ENCODE measurements around the gene SPEN. TPM values are rescaled to one million over a fixed set of nuclear protein-coding genes. Genes with fewer than 3 reads are reported as not detected.
"Not testable (repeated sequence)": the region's sequence is repeated elsewhere in the genome, so short reads cannot be mapped to it uniquely, and the experiment has no call there.

The SPEN gene, protein sequence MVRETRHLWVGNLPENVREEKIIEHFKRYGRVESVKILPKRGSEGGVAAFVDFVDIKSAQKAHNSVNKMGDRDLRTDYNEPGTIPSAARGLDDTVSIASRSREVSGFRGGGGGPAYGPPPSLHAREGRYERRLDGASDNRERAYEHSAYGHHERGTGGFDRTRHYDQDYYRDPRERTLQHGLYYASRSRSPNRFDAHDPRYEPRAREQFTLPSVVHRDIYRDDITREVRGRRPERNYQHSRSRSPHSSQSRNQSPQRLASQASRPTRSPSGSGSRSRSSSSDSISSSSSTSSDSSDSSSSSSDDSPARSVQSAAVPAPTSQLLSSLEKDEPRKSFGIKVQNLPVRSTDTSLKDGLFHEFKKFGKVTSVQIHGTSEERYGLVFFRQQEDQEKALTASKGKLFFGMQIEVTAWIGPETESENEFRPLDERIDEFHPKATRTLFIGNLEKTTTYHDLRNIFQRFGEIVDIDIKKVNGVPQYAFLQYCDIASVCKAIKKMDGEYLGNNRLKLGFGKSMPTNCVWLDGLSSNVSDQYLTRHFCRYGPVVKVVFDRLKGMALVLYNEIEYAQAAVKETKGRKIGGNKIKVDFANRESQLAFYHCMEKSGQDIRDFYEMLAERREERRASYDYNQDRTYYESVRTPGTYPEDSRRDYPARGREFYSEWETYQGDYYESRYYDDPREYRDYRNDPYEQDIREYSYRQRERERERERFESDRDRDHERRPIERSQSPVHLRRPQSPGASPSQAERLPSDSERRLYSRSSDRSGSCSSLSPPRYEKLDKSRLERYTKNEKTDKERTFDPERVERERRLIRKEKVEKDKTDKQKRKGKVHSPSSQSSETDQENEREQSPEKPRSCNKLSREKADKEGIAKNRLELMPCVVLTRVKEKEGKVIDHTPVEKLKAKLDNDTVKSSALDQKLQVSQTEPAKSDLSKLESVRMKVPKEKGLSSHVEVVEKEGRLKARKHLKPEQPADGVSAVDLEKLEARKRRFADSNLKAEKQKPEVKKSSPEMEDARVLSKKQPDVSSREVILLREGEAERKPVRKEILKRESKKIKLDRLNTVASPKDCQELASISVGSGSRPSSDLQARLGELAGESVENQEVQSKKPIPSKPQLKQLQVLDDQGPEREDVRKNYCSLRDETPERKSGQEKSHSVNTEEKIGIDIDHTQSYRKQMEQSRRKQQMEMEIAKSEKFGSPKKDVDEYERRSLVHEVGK (N-terminal part only)
- total RNA-seq (2014; rRNA removed; shearing (Covaris generic)), result 17.1 and 20.1 TPM in 2 replicates

GRCh38 chr1:15847100-15847892 lies at the start of gene SPEN:
TSS of gene SPEN (plus strand) at chr1:15847707. CDS start at chr1:15848068, 361 bp downstream.
- DNase-seq (ENCODE audit: low spot score), result peak; percentile 97

DNA sequence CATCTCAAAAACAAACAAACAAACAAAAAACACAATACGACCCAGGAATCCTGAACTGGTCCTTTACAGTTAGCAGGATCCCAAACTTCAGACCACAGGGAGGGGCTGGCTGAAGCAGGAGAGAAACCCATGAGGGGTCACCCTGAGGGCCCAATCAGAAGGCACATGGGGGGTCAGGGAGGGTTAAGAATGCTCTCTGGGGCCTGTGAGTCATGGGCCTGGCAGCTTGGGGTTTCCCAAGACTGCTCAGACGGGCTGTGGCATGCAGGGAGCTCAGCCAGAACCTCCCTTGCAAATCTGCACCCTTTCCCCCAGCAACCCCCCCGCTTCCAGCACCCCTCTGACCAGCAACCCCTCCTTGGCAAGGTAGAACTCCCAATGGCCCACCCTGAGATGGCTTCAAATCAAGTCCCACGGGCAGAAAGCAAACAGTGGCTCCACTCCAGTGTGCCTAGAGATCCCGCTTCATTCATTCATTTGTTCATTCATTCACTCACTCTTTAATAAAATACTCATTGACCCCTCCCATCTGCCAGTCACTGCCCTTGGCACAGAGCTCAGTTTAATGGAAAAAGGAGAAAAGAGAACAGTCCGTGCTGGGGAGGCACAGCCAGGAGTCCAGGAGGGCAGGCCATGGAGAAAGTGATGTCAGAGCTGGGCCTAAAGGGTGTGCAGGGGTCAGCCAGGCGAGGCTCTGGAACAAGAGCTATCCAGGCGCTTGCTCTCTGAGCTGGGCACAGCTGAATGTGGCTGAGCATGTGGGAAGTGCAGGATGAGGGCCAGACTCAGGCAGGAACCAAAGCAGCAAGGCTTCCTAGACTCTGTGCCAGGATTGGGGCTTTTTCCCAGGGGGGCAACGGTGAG lies 48.3 kb upstream of the SPEN start:
- peak; percentile 79 for DNase-seq (ENCODE audit: low spot score)

DNA sequence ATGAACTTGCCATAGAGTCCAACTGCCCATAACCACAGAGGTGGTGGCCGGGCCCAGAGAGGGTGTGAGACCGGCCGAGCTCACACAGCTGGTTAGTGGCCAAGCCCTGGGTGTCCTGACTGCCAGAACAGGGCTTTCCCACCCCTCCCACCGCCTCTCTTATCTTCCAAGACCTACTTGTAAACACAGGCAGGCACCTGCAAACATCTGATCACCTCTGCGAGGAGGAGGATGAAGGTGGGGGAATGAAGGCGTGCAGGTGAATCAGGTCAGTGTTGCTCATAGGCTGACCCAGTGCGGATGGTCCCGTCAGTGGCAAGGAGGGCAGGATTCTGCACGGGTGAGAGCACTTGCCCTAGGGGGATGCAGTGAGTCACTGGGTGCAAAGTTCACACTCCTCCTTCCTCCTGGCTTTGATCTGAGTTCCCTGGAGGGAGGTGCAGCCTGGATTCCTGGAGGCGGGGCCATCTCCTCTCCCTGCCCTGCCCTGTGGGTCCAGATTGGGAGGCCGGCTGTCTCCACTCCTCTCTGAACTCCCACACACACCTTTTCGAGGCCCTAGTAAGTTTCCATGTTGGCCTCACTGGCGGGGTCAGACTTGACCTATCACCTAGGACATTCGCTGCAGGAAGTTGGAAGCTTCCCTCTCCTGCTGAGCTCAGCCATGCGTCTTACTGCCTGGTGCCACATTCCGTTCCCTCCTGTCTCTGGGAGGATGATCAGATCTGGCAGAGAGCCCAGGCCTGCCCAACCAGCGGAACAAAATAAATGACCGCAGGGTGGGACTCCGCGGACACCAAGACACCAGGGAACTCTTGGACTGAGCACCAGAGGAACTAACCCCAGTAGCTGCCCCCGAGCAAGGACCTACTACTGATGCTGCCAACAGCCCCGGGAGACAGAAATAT lies 47.3 kb upstream of the SPEN start:
- peak; percentile 95 for DNase-seq (ENCODE audit: low spot score)

DNA sequence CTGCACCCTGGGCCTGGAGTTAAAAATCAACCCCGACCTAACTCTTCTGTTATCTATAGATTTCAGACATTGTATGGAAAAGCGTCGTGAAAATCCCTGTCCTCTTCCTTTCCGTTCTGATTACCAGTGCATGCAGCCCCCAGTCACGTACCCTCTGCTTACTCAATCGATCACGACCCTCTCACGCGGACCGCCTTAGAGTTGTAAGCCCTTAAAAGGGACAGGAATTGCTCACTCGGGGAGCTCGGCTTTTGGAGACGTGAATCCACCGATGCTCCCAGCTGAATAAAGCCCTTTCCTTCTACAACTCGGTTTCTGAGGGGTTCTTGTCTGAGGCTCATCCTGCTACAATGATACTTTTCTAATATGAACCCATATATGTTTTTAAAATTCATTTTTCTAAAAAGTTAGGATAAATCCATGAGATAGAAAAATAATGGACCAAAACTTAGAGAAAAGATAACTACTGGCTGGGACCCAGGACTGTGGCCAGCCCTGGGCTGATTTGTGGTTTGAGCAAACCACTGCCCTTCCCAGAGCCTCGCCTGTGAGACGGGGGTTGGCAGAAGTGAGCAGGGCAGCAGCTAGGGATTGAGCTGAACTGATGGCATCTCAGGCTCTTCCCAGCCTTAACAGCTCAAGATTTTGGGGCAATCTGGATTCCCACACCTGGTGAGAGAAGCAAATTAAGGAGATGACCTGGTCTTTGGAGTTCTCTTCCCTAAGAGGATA lies 45.1 kb upstream of the SPEN start:
- no peak for DNase-seq (ENCODE audit: low spot score)

DNA sequence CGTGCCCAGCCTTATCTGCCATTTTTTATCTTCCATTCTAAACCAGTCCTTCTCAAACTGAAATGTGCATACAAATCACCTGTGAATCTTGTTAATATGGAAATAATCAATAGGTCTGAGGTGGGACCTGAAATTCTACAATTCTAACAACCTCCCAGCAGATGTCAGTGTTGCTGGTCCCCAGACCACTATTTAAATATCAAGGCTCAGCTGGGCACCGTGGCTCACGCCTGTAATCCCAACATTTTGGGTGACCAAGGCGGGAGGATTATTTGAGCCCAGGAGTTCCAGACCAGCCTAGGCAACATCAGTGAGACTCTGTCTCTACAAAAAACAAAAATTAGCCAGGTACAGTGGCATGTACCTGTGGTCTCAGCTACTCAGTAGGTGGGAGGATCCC lies 44.1 kb upstream of the SPEN start:
- peak; percentile 52 for DNase-seq (ENCODE audit: low spot score)

DNA sequence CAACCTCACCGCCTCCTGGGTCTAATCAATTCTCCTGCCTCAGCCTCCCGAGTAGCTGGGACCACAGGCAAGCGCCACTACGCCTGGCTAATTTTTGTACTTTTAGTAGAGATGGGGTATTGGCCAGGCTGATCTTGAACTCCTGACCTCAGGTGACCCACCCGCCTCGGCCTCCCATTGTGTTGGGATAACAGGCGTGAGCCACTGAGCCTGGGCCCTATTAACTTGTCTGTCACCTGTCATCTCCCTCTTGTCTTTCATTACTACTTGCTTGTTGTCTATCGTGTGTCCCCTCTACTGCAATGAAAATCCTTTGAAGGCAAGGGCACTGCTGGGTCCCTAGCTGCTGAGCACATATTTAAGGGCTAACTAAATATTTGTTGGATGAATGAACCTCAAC lies 43.4 kb upstream of the SPEN start:
- DNase-seq (ENCODE audit: low spot score), result no peak

GRCh38 chr1:15807121-15807520 lies 40.4 kb upstream of the SPEN start:
- DNase-seq (ENCODE audit: low spot score), result no peak

DNA sequence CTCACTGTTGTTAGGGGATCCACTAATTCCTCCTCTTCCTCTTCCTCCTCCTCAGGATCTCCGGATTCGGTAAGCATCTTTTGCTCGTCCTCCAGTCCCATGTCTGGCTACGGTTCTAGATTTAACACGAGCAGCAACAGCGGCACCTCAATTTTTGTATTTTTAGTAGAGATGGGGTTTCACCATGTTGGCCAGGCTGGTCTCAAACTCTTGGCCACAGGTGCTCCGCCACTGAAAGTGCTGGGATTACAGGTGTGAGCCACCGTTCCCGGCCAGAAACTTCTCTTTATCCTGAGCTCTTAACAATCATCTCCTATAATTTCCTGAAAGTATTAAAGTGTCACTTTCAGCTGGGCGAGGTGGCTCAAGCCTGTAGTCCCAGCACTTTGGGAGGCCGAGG lies 40.0 kb upstream of the SPEN start, which contains the start of gene UQCRHL:
Gene UQCRHL, minus strand, starts transcription at position 101 of the 400 bp plus-strand sequence. Its CDS starts 0 bp downstream, at position 101.
- not testable (repeated sequence) for DNase-seq (ENCODE audit: low spot score)

DNA sequence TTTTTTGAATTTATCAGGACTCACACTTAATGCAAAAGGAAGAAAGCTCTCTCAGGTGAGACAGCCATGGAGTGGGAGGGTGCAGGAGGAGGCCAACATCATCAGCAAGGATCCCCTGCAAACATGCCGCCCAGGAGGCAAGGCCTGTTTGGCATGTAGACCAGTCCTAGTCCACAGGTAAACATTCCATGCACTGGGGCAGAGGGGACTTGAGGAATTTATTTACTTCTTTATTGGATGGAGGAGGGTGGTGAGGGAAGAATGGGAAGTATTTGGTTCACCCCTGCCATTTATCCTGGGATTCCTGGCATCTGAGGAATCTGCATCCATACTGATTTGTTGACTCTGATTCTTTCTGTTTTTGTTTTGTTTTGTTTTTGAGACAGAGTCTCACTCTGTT lies 38.6 kb upstream of the SPEN start:
- no peak for DNase-seq (ENCODE audit: low spot score)

- no peak for DNase-seq (ENCODE audit: low spot score)
Measured at GRCh38 chr1:15810073-15810472, 37.4 kb upstream of the SPEN start.

GRCh38 chr1:15816674-15817073 lies 30.8 kb upstream of the SPEN start:
- no peak for DNase-seq (ENCODE audit: low spot score)

GRCh38 chr1:15820478-15820877 lies 27.0 kb upstream of the SPEN start:
- no peak for DNase-seq (ENCODE audit: low spot score)

GRCh38 chr1:15825800-15826199 lies 21.7 kb upstream of the SPEN start:
- DNase-seq (ENCODE audit: low spot score), result no peak

DNA sequence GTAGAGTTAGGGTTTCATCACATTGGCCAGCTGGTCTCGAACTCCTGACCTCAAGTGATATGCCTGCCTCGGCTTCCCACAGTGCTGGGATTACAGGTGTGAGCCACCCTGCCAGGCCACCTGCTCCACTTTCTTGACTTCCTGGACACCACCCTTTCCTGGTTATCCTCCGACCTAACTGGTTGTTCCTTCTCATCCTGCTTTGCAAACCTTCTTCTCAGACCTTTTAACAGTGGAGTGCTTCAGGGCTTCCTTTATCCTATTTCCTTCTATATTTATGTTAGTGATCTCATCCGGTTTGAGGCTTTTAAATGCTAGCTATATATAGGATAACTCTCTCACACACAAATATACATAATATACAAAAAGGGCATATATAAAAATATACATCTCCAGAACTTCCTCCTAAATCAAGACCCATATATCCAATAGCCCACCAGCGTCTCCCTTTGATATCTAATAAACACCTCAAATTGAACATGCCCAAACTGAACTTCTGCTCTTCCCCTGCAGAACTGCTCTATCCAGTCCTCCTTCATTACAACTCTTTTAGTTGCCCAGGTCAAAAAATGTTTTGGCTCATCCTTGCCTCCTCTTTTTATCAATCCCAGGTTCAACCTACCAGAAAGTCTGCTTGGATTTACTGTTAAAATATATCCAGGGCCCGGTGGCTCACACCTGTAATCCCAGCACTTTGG lies 20.5 kb upstream of the SPEN start:
- no peak for DNase-seq (ENCODE audit: low spot score)

GRCh38 chr1:15827567-15827966 lies 19.9 kb upstream of the SPEN start:
- not testable (repeated sequence) for DNase-seq (ENCODE audit: low spot score)

DNA sequence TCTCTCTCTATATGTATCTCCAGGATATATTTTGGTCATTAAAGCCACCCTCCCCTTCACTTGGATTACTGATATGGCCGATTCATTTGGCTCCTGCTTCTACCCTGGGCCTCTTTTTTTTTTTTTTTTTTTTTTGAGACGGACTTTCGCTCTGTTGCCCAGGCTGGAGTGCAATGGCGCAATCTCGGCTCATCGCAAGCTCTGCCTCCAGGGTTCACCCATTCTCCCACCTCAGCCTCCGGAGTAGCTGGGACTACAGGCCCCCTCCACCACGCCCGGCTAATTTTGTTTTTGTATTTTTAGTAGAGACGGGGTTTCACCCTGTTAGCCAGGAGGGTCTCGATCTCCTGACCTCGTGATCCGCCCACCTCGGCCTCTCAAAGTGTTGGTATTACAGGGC lies 18.6 kb upstream of the SPEN start:
- DNase-seq (ENCODE audit: low spot score), result not testable (repeated sequence)

GRCh38 chr1:15830258-15830657 lies 17.2 kb upstream of the SPEN start:
- no peak for DNase-seq (ENCODE audit: low spot score)

Measured in HT-29 (cell line).